HepG2 (cell line): ENCODE measurements around the gene OST4. TPM values are rescaled to one million over a fixed set of nuclear protein-coding genes. Genes with fewer than 3 reads are reported as not detected.

Source experiments
- FOXA1 ChIP-seq, 2 experiments: fragments of 450-650 bp in 1 of 2; sonication (generic) in 1 of 2; formaldehyde crosslinking in 1 of 2; IDR thresholded peaks; 2 replicates each; pipeline versions ENCODE4 v1.4.0 to v1.6.1; 2016 to 2020; ENCODE audit warnings: missing genetic modification reagents in 1 of 2
- HOXA3 ChIP-seq: sonication (generic); formaldehyde crosslinking; IDR thresholded peaks from 2 replicates; pipeline ENCODE4 v1.5.0; 2020; ENCODE audit warnings: missing genetic modification reagents
- IKZF1 ChIP-seq: fragments of 450-650 bp; IDR thresholded peaks from 2 replicates; pipeline ENCODE4 v1.7.1; 2016
- MED8 ChIP-seq: sonication (generic); formaldehyde crosslinking; IDR thresholded peaks from 2 replicates; pipeline ENCODE4 v1.8.1; 2023; ENCODE audit warnings: mild to moderate bottlenecking, missing genetic modification reagents; ENCODE audit not compliant: insufficient replicate concordance
- RBM39 ChIP-seq: fragments of 200-400 bp; formaldehyde crosslinking; IDR thresholded peaks from one replicate; pipeline ENCODE4 v1.6.1; 2018; ENCODE audit warnings: antibody characterized with exemption, mild to moderate bottlenecking, low read depth, low read length; ENCODE audit not compliant: poor library complexity, severe bottlenecking
- RFXANK ChIP-seq: IDR thresholded peaks from 2 replicates; pipeline ENCODE4 v1.6.1; 2016
- SIN3A ChIP-seq: IDR thresholded peaks from 2 replicates; pipeline ENCODE4 v1.6.1; 2011; ENCODE audit warnings: low read depth, mild to moderate bottlenecking, control low read depth, low read length, borderline replicate concordance
- TEAD2 ChIP-seq: sonication (generic); formaldehyde crosslinking; IDR thresholded peaks from 2 replicates; pipeline ENCODE4 v1.9.0; 2021; ENCODE audit warnings: missing genetic modification reagents
- TP53 ChIP-seq: sonication (generic); formaldehyde crosslinking; conservative IDR thresholded peaks from 2 replicates; pipeline ENCODE4 v1.4.0; 2020; ENCODE audit warnings: missing genetic modification reagents
- ZBED4 ChIP-seq: sonication (generic); formaldehyde crosslinking; IDR thresholded peaks from 2 replicates; pipeline ENCODE4 v1.4.0; 2020; ENCODE audit warnings: missing genetic modification reagents, borderline replicate concordance
- ZFP36L2 ChIP-seq: sonication (generic); formaldehyde crosslinking; IDR thresholded peaks from 2 replicates; pipeline ENCODE4 v1.4.0; 2020; ENCODE audit warnings: missing genetic modification reagents
- ZFX ChIP-seq: sonication (generic); formaldehyde crosslinking; IDR thresholded peaks from 2 replicates; pipeline ENCODE4 v1.4.0; 2020; ENCODE audit warnings: mild to moderate bottlenecking, low read depth, missing genetic modification reagents, moderate library complexity
- ZNF251 ChIP-seq: sonication (generic); formaldehyde crosslinking; IDR thresholded peaks from 2 replicates; pipeline ENCODE4 v1.9.0; 2021; ENCODE audit warnings: mild to moderate bottlenecking, missing genetic modification reagents
- ZNF263 ChIP-seq: sonication (generic); formaldehyde crosslinking; IDR thresholded peaks from 2 replicates; pipeline ENCODE4 v1.4.0; 2020; ENCODE audit warnings: missing genetic modification reagents
- ZNF343 ChIP-seq: sonication (generic); formaldehyde crosslinking; IDR thresholded peaks from 2 replicates; pipeline ENCODE4 v1.4.0; 2020; ENCODE audit warnings: mild to moderate bottlenecking, missing genetic modification reagents
- ZNF747 ChIP-seq: sonication (generic); formaldehyde crosslinking; IDR thresholded peaks from 2 replicates; pipeline ENCODE4 v1.8.1; 2023; ENCODE audit warnings: missing genetic modification reagents, mild to moderate bottlenecking, borderline replicate concordance
- polyA plus RNA-seq, 8 experiments: library from polyadenylated mRNA; depleted of rRNA in 3 of 8; stranded (reverse) in 7 of 8; unstranded in 1 of 8; fragments of >200 nt; fragmentation: Illumina TruSeq in 4 of 8; extraction: Trizol in 4 of 8; gene quantifications; 2 replicates each; pipeline versions ENCODE4 v1.2.1 to v1.2.3, GENCODE V29; 2011 to 2016; ENCODE audit warnings: low read depth in 4 of 8, missing spikeins in 1 of 8, mixed read lengths in 1 of 8; ENCODE audit not compliant: insufficient read depth in 1 of 8
- total RNA-seq, 5 experiments: library from RNA; depleted of rRNA; stranded (reverse); fragments of >200 nt; fragmentation: Illumina TruSeq; extraction: Trizol; gene quantifications; 2 replicates each; pipeline ENCODE4 v1.2.3, GENCODE V29; 2016; ENCODE audit warnings: low read depth in 1 of 5
- TF ChIP-seq, protein P1 (sequence below): sonication (generic); formaldehyde crosslinking; conservative IDR thresholded peaks from 2 replicates; pipeline ENCODE4 v1.4.0; 2020; ENCODE audit warnings: mild to moderate bottlenecking, missing genetic modification reagents, moderate library complexity
- TF ChIP-seq, protein P2 (sequence below): sonication (generic); formaldehyde crosslinking; IDR thresholded peaks from 2 replicates; pipeline ENCODE4 v1.4.0; 2020; ENCODE audit warnings: mild to moderate bottlenecking, low read depth, missing genetic modification reagents
- TF ChIP-seq, protein P3 (sequence below): sonication (generic); formaldehyde crosslinking; IDR thresholded peaks from 2 replicates; pipeline ENCODE4 v1.9.0; 2022; ENCODE audit warnings: low read depth, missing genetic modification reagents

OST4 gene
- total and polyA plus RNA-seq, 2 of the 13 experiments (the other 11 are each of a cell fraction or from before 2014, with no cell fraction given) = 498 to 584 TPM

DNA sequence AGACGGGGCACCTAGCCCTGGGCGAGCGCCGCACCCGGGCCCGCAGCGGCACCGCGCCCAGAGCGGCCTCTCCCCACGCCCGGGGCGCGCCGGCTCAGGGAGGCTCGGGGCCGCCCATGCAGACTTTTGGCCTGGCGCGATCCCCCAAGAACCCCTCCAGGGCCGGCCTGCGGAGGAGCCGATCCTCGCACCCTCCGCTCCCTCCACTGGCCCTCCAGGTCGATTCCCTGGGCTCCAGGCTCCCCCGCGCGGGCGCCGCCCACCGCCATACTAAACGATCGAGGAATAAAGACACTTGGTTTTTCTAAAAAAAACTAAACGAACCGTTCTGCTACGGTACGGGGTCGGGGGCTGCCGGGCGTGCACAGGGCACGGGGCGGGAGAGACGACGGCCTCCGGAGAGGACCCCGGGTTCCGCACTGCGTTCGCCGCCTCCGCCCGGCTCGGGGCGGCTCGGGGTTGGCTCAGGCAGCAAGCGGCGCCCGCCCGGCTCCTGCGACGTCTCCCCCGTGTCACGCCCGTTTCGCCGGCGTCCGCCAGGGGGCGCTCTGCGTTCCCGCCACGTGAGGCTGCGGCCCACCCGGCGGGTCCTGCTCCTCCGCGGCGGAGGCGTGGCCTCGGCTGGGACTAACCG lies 14.8 kb upstream of the OST4 start (continued):
- TF ChIP-seq, protein P1, sequence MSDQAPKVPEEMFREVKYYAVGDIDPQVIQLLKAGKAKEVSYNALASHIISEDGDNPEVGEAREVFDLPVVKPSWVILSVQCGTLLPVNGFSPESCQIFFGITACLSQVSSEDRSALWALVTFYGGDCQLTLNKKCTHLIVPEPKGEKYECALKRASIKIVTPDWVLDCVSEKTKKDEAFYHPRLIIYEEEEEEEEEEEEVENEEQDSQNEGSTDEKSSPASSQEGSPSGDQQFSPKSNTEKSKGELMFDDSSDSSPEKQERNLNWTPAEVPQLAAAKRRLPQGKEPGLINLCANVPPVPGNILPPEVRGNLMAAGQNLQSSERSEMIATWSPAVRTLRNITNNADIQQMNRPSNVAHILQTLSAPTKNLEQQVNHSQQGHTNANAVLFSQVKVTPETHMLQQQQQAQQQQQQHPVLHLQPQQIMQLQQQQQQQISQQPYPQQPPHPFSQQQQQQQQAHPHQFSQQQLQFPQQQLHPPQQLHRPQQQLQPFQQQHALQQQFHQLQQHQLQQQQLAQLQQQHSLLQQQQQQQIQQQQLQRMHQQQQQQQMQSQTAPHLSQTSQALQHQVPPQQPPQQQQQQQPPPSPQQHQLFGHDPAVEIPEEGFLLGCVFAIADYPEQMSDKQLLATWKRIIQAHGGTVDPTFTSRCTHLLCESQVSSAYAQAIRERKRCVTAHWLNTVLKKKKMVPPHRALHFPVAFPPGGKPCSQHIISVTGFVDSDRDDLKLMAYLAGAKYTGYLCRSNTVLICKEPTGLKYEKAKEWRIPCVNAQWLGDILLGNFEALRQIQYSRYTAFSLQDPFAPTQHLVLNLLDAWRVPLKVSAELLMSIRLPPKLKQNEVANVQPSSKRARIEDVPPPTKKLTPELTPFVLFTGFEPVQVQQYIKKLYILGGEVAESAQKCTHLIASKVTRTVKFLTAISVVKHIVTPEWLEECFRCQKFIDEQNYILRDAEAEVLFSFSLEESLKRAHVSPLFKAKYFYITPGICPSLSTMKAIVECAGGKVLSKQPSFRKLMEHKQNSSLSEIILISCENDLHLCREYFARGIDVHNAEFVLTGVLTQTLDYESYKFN = no peak; the same call in 1 of the 2 replicates
- TF ChIP-seq ZNF747 (CRISPR knock-in tag) (no peak), RFXANK (peak; percentile 88), HOXA3 (CRISPR knock-in tag) (peak; percentile 93), IKZF1 (no peak), TP53 (CRISPR knock-in tag) (no peak), ZNF343 (CRISPR knock-in tag) (no peak; the same call in 1 of the 2 replicates), ZFX (CRISPR knock-in tag) (no peak), FOXA1 (IDR thresholded peaks at IDR 0.05) (no peak), FOXA1 (CRISPR knock-in tag; IDR thresholded peaks at IDR 0.05) (peak; percentile 61; the same call in 1 of the 2 replicates), SIN3A (peak; percentile 90), MED8 (CRISPR knock-in tag) (no peak), ZBED4 (peak; percentile 90), ZNF251 (CRISPR knock-in tag) (0 out of 2 replicates have a peak, but pooled peaks have one; percentile 38), ZNF263 (no peak), RBM39 (peak; percentile 32), ZFP36L2 (CRISPR knock-in tag) (0 out of 2 replicates have a peak, but pooled peaks have one; percentile 70), TEAD2 (CRISPR knock-in tag) (no peak)
- TF ChIP-seq, protein P2, sequence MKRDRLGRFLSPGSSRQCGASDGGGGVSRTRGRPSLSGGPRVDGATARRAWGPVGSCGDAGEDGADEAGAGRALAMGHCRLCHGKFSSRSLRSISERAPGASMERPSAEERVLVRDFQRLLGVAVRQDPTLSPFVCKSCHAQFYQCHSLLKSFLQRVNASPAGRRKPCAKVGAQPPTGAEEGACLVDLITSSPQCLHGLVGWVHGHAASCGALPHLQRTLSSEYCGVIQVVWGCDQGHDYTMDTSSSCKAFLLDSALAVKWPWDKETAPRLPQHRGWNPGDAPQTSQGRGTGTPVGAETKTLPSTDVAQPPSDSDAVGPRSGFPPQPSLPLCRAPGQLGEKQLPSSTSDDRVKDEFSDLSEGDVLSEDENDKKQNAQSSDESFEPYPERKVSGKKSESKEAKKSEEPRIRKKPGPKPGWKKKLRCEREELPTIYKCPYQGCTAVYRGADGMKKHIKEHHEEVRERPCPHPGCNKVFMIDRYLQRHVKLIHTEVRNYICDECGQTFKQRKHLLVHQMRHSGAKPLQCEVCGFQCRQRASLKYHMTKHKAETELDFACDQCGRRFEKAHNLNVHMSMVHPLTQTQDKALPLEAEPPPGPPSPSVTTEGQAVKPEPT = no peak
- TF ChIP-seq, protein P3, sequence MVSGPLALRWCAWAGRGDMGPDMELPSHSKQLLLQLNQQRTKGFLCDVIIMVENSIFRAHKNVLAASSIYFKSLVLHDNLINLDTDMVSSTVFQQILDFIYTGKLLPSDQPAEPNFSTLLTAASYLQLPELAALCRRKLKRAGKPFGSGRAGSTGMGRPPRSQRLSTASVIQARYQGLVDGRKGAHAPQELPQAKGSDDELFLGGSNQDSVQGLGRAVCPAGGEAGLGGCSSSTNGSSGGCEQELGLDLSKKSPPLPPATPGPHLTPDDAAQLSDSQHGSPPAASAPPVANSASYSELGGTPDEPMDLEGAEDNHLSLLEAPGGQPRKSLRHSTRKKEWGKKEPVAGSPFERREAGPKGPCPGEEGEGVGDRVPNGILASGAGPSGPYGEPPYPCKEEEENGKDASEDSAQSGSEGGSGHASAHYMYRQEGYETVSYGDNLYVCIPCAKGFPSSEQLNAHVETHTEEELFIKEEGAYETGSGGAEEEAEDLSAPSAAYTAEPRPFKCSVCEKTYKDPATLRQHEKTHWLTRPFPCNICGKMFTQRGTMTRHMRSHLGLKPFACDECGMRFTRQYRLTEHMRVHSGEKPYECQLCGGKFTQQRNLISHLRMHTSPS = no peak; the same call in 1 of the 2 replicates
